DND-41 (cell line): ENCODE results near the gene CD4.
A peak's percentile ranks its signal among the peaks of the same experiment; 100 is the strongest.

ENCODE experiments used
- ATAC-seq: fragments of 200-7000 bp; cut with Tn5 transposase; 3 replicates; pipeline ENCODE4 v1.9.1; 2021; ENCODE audit warnings: low read depth; ENCODE audit not compliant: insufficient read depth
- DNase-seq: peaks from one replicate; pipeline ENCODE4 v3.0.0-alpha.2; 2020
- H2AFZ ChIP-seq: 2 replicates; pipeline ENCODE4 v1.6.0; 2012; ENCODE audit warnings: low read depth, low read length
- H3K27ac ChIP-seq: 2 replicates; pipeline ENCODE4 v1.5.1; 2012; ENCODE audit warnings: low read length, inconsistent platforms
- H3K27me3 ChIP-seq: fragments of 200-600 bp; sonication (generic); 2 replicates; pipeline ENCODE4 v1.6.0; 2012; ENCODE audit warnings: low read length, mild to moderate bottlenecking, inconsistent platforms; ENCODE audit not compliant: insufficient read depth, poor library complexity
- H3K36me3 ChIP-seq: 2 replicates; pipeline ENCODE4 v1.5.1; 2012; ENCODE audit warnings: low read length, inconsistent platforms; ENCODE audit not compliant: insufficient read depth
- H3K4me1 ChIP-seq: 2 replicates; pipeline ENCODE4 v1.5.1; 2012; ENCODE audit warnings: mild to moderate bottlenecking, low read length; ENCODE audit not compliant: insufficient read depth
- H3K4me2 ChIP-seq: 2 replicates; pipeline ENCODE4 v1.6.0; 2012; ENCODE audit warnings: mild to moderate bottlenecking, moderate library complexity, low read length, inconsistent platforms; ENCODE audit not compliant: insufficient read depth
- H3K4me3 ChIP-seq, 2 experiments: fragments of 200-600 bp in 1 of 2; shearing (Covaris generic) in 1 of 2; 2 replicates each; pipeline ENCODE4 v1.5.1; 2012 to 2016; ENCODE audit warnings: inconsistent platforms in 2 of 2, low read length in 2 of 2, mild to moderate bottlenecking in 2 of 2, low read depth in 1 of 2, moderate library complexity in 1 of 2
- H3K79me2 ChIP-seq: 2 replicates; pipeline ENCODE4 v1.6.0; 2012; ENCODE audit warnings: low read length, inconsistent platforms; ENCODE audit not compliant: insufficient read depth
- H3K9ac ChIP-seq: 2 replicates; pipeline ENCODE4 v1.6.0; 2012; ENCODE audit warnings: low read depth, mild to moderate bottlenecking, inconsistent platforms, low read length, moderate library complexity
- H3K9me3 ChIP-seq: 2 replicates; pipeline ENCODE4 v1.5.1; 2012; ENCODE audit warnings: low read length, moderate library complexity, mild to moderate bottlenecking, inconsistent platforms; ENCODE audit not compliant: insufficient read depth, severe bottlenecking
- H4K20me1 ChIP-seq: 2 replicates; pipeline ENCODE4 v1.6.0; 2012; ENCODE audit warnings: low read length; ENCODE audit not compliant: insufficient read depth
- CTCF ChIP-seq: IDR thresholded peaks from 2 replicates; pipeline ENCODE4 v1.5.1; 2012; ENCODE audit warnings: borderline replicate concordance, low read length, moderate library complexity, mild to moderate bottlenecking; ENCODE audit not compliant: poor library complexity, severe bottlenecking; ENCODE audit errors: extremely low read depth
- EZH2 ChIP-seq: IDR thresholded peaks from 3 replicates; pipeline ENCODE4 v1.6.1; 2012; ENCODE audit warnings: borderline replicate concordance, low read depth, mild to moderate bottlenecking, moderate library complexity, low read length, inconsistent platforms; ENCODE audit not compliant: severe bottlenecking

The CD4 gene

GRCh38 chr12:6792522-6793201 is 3.3 kb downstream of the CD4 start:
- Histone ChIP-seq H3K4me3 (no peak overlapping the region), H3K4me1 (peaks cover 17% of the 10 kb centered on the region), H3K27me3 (peaks cover 43% of the 10 kb centered on the region), H3K79me2 (no peaks in the 10 kb centered on the region), H2AFZ (no peak overlapping the region), H3K4me2 (no peak overlapping the region), H3K27ac (no peak overlapping the region), H4K20me1 (peaks cover 4% of the 10 kb centered on the region; the same call in 1 of the 2 replicates), H3K36me3 (no peaks in the 10 kb centered on the region), H3K9ac (no peak overlapping the region), H3K9me3 (no peaks in the 10 kb centered on the region)
- peak; percentile 53 for ATAC-seq
- peak; percentile 39 for DNase-seq
- no peak for TF ChIP-seq CTCF
- TF ChIP-seq EZH2 = no peak

GRCh38 chr12:6795088-6795487 is 5.8 kb downstream of the CD4 start:
- Histone ChIP-seq H3K4me3 (no peak overlapping the region), H3K9ac (no peak overlapping the region), H3K36me3 (no peaks in the 10 kb centered on the region), H3K4me1 (peaks cover 10% of the 10 kb centered on the region), H3K79me2 (no peaks in the 10 kb centered on the region), H4K20me1 (peaks cover 4% of the 10 kb centered on the region; the same call in 1 of the 2 replicates), H2AFZ (no peak overlapping the region), H3K27me3 (peaks cover 40% of the 10 kb centered on the region), H3K4me2 (no peak overlapping the region), H3K27ac (no peak overlapping the region), H3K9me3 (no peaks in the 10 kb centered on the region)
- TF ChIP-seq EZH2 (no peak), CTCF (no peak)
- ATAC-seq = no peak
- no peak for DNase-seq

- DNase-seq = no peak
- H3K9me3 ChIP-seq = no peaks in the 10 kb centered on the region
- no peak overlapping the region for H3K9ac ChIP-seq
- no peak for TF ChIP-seq CTCF
- TF ChIP-seq EZH2 = no peak
- no peak for ATAC-seq
- H3K27me3 ChIP-seq = peaks cover 29% of the 10 kb centered on the region
- H3K79me2 ChIP-seq = no peaks in the 10 kb centered on the region
- H3K4me1 ChIP-seq = peaks cover 10% of the 10 kb centered on the region
- H3K4me3 ChIP-seq = no peak overlapping the region
- H3K27ac ChIP-seq = no peak overlapping the region
- no peak overlapping the region for H3K4me2 ChIP-seq
- peaks cover 4% of the 10 kb centered on the region; the same call in 1 of the 2 replicates for H4K20me1 ChIP-seq
- no peaks in the 10 kb centered on the region for H3K36me3 ChIP-seq
- no peak overlapping the region for H2AFZ ChIP-seq
These were observed 7.2 kb downstream of the CD4 start for GRCh38 chr12:6796576-6796975.
